Thyroid gland (tissue), 4 donors: ENCODE data around the gene STAG1.

Source experiments
- CTCF ChIP-seq, 6 experiments: fragments of 200-600 bp in 3 of 6; fragments of 450-650 bp in 3 of 6; sonication (generic) in 3 of 6; IDR thresholded peaks; one replicate each; pipeline ENCODE4 v1.5.1; 2016 to 2019; ENCODE audit warnings: antibody characterized with exemption in 6 of 6, mild to moderate bottlenecking in 2 of 6, inconsistent platforms in 1 of 6, moderate library complexity in 1 of 6
- POLR2A ChIP-seq, 2 donors: fragments of 450-650 bp; IDR thresholded peaks; one replicate each; pipeline ENCODE4 v1.6.1; 2017; ENCODE audit warnings: antibody characterized with exemption in 2 of 2, mild to moderate bottlenecking in 2 of 2, moderate library complexity in 1 of 2

- TF ChIP-seq CTCF (IDR thresholded peaks at IDR 0.05) = no peak
- no peak for TF ChIP-seq POLR2A (IDR thresholded peaks at IDR 0.05)
Observed at GRCh38 chr3:136612512-136612911, 139.7 kb downstream of the STAG1 start.
